A172 (cell line): ENCODE results near the gene ADCY1. TPM values are rescaled to one million over a fixed set of nuclear protein-coding genes. Genes with fewer than 3 reads are reported as not detected.

Experiments used
- DNase-seq: peaks from one replicate; pipeline ENCODE4 v3.0.0-alpha.2; 2015; ENCODE audit warnings: low spot score
- total RNA-seq: library from RNA; depleted of rRNA; stranded (reverse); fragments of >200 nt; shearing (Covaris generic); gene quantifications from 2 replicates; pipeline ENCODE4 v1.2.3, GENCODE V29; 2014

The ADCY1 gene
- total RNA-seq, 1 experiment from 2014 or later, result 3.5 TPM

- no peak for DNase-seq
Observed at GRCh38 chr7:45689797-45690761, 115.9 kb downstream of the ADCY1 start.

- no peak for DNase-seq
Observed at GRCh38 chr7:45690762-45691150, 116.6 kb downstream of the ADCY1 start.

- DNase-seq, result no peak
Observed at GRCh38 chr7:45691155-45691656, 117.0 kb downstream of the ADCY1 start.

- no peak for DNase-seq
Observed at GRCh38 chr7:45692031-45692430, 117.9 kb downstream of the ADCY1 start.

GRCh38 chr7:45695249-45695995, 121.3 kb downstream of the ADCY1 start:
- no peak for DNase-seq

- no peak for DNase-seq
Observed at GRCh38 chr7:45696476-45696875, 122.3 kb downstream of the ADCY1 start.

- peak; percentile 43 for DNase-seq
Observed at GRCh38 chr7:45697576-45698136, 123.5 kb downstream of the ADCY1 start.

GRCh38 chr7:45698303-45699014, 124.3 kb downstream of the ADCY1 start:
- no peak for DNase-seq

- DNase-seq, result no peak
Observed at GRCh38 chr7:45699015-45699309, 124.8 kb downstream of the ADCY1 start.

- DNase-seq, result no peak
Observed at GRCh38 chr7:45699726-45700390, 125.7 kb downstream of the ADCY1 start.

- DNase-seq, result no peak
Observed at GRCh38 chr7:45700556-45700955, 126.4 kb downstream of the ADCY1 start.

- no peak for DNase-seq
Observed at GRCh38 chr7:45701701-45702510, 127.7 kb downstream of the ADCY1 start.

GRCh38 chr7:45702751-45703150, 128.6 kb downstream of the ADCY1 start:
- no peak for DNase-seq

GRCh38 chr7:45703373-45703821, 129.2 kb downstream of the ADCY1 start:
- DNase-seq, result no peak

GRCh38 chr7:45703911-45704682, 129.9 kb downstream of the ADCY1 start:
- no peak for DNase-seq

- no peak for DNase-seq
Observed at GRCh38 chr7:45704683-45705016, 130.5 kb downstream of the ADCY1 start.

- no peak for DNase-seq
Observed at GRCh38 chr7:45708046-45708950, 134.1 kb downstream of the ADCY1 start.

GRCh38 chr7:45709168-45710042, 135.2 kb downstream of the ADCY1 start:
- no peak for DNase-seq
